GM12873 (cell line): Measurements from ENCODE around the gene TIFAB.

Experiments
- CTCF ChIP-seq: IDR thresholded peaks from 2 replicates; pipeline ENCODE4 v1.5.1; 2012; ENCODE audit warnings: low read depth, mild to moderate bottlenecking, moderate library complexity, low read length, control low read depth; ENCODE audit not compliant: insufficient read depth; ENCODE audit errors: missing control alignments

TIFAB gene

DNA sequence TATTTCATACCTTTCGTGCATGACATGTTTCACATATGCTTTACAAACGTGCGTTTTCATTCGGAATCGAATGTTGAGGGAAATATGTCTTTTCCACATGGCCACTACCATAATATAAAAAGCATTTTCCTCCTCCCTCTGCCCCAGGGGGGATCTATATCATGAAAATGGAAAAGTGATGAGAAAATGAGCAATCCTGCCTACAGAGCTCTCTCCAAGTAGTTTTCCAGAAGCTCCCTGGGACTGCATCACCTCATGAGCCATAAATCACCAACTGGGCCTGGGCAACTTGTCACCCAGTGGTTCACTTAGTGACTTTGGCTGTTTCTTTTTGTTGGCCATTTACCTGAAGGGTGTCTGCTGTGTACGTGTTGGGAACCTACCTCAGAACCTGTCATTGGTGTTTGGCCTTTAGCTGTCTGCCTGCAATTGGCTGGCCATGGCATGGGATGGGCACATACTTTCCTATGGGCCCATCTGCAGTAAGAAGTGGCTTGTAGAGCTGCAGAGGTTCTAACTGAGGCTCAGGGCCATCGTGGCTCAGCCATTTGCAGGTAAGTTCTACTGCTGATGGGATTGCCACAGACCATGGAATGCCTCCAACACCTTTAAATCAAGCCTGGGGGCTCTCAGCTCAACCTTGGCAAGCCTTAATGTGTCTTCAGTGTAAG lies 9.5 kb upstream of the TIFAB start:
- TF ChIP-seq CTCF: no peak

DNA sequence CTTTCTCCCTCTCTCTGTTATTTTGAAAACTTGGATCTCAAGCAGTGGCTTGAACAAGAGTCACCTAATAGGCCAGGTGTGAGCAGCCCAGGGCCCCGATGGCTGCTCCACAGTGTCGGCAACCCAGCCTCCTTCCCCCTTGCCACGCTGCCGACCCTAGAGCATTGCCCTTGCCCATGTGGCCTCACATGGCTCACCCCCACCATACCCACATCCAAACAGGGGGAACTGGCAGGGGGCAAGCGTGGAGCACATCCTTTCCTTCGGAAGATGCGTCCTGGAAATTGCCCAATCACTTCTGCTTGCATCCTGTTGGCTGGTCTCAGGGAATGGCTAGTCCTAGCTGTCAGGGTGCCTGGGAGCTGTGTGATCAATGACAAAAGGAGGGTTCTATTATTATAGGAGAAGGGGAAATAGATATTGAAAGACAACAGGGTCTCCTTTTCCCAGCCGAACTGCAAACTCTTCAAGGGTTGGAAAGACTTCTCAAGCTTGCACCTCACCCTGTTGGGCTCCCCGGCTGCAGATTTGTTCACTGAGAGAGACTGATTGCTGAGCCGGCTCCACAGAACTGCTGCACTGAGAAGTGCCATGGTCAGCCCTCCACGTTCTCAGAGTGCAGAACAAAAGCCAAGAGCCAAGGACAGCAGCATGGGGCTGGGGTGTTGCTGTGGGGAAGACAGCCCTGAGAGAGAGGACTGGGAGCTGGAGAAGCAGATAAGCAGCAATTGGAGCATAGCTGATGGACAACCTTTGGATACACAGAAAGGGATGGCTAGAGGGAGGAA lies 8.3 kb upstream of the TIFAB start:
- no peak for TF ChIP-seq CTCF

DNA sequence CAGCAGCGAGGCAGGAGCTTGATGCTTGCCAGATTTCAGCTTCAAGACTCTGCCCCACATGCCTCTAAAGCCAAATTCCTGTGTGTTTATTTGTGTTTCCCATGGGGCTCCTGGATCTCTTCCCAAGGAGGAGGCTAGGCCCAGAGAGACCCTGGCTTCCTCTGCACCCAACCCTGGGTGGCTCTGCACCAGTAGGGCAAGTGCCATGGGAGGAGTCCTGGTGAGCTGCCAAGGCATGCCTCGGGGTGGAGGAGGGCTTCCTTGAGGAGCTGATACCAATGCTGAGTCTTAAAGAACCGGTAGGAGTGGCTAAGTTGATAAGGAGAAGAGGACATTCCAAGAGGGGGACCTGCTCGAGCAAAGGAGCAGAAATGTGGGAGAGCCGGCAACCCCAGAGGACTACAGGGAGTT lies 6.8 kb upstream of the TIFAB start:
- no peak for TF ChIP-seq CTCF

DNA sequence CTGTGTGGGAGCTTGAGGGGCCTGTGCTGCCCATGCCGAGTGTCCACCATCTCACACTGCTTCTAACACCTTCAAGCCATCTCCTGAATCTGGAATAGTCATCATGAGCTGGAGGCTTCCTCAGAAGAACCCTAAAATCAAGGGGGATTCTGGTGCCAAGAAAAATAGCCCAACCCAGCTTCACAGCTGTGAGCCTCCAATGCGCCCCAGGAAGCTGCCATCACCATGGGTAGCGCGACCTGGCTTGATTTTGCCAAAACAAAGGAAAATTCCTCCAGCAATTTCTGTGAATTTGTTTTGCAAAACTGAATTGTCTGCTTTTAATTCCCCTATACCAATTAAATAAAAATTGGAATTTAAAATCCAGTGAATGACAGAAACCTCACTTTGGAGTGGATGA lies 6.2 kb upstream of the TIFAB start:
- no peak for TF ChIP-seq CTCF

GRCh38 chr5:135457424-135458071 lies 5.4 kb upstream of the TIFAB start:
- TF ChIP-seq CTCF: peak; percentile 92

GRCh38 chr5:135456238-135457099 lies 4.3 kb upstream of the TIFAB start:
- no peak for TF ChIP-seq CTCF
